ACC112 (cell line): ENCODE data around the gene VAMP1.

Experiments
- H2AFZ ChIP-seq: fragments of 200-600 bp; sonication (generic); one replicate; pipeline ENCODE4 v1.6.0; 2017; ENCODE audit warnings: antibody characterized with exemption, low read length; ENCODE audit not compliant: unreplicated experiment
- H3K27ac ChIP-seq: fragments of 200-600 bp; sonication (generic); 2 replicates; pipeline ENCODE4 v1.5.1; 2014; ENCODE audit warnings: low read depth, mild to moderate bottlenecking, antibody characterized with exemption, low read length, moderate library complexity
- H3K27me3 ChIP-seq: fragments of 200-600 bp; sonication (generic); 2 replicates; pipeline ENCODE4 v1.6.1; 2014; ENCODE audit warnings: mild to moderate bottlenecking, antibody characterized with exemption, low read length, moderate library complexity, mixed read lengths; ENCODE audit not compliant: insufficient read depth
- H3K36me3 ChIP-seq: fragments of 200-600 bp; sonication (generic); 2 replicates; pipeline ENCODE4 v1.6.1; 2016; ENCODE audit warnings: mild to moderate bottlenecking, antibody characterized with exemption, low read length, moderate library complexity, mixed read lengths; ENCODE audit not compliant: insufficient read depth
- H3K4me1 ChIP-seq: fragments of 200-600 bp; sonication (generic); one replicate; pipeline ENCODE4 v1.6.1; 2016; ENCODE audit warnings: low read length, mixed read lengths; ENCODE audit not compliant: insufficient read depth, unreplicated experiment, control insufficient read depth
- H3K4me3 ChIP-seq: fragments of 200-600 bp; sonication (generic); 2 replicates; pipeline ENCODE4 v1.5.1; 2014; ENCODE audit warnings: mild to moderate bottlenecking, low read depth, low read length
- H3K79me2 ChIP-seq: fragments of 200-600 bp; sonication (generic); one replicate; pipeline ENCODE4 v1.6.0; 2016; ENCODE audit warnings: low read length; ENCODE audit not compliant: control insufficient read depth, unreplicated experiment, insufficient read depth

The VAMP1 gene

GRCh38 chr12:6424866-6425265 lies 45.6 kb downstream of the VAMP1 start:
- H3K27me3 ChIP-seq, result no peaks in the 10 kb centered on the region
- no peaks in the 10 kb centered on the region for H3K36me3 ChIP-seq
- H2AFZ ChIP-seq, result no peak overlapping the region
- no peak overlapping the region for H3K4me3 ChIP-seq
- H3K27ac ChIP-seq, result no peak overlapping the region
- peaks cover 11% of the 10 kb centered on the region for H3K4me1 ChIP-seq
- no peaks in the 10 kb centered on the region for H3K79me2 ChIP-seq

DNA sequence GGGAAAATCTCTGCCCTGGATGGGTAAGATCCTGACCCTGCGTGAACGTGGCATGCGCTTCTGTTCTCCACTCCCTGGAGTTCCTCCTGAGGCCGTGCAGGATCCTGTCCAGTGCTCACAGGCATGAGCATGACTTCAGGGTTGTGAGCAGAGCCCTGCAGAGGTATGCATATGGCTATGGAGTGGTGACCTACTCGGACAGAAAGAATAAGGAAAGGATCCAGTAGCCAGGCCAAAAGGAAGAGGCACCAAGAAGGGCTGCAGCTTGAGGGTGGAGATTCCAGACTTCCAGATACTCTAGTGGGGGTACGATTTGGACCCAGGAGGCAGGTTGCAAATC lies 46.5 kb downstream of the VAMP1 start:
- no peak overlapping the region for H3K27ac ChIP-seq
- no peaks in the 10 kb centered on the region for H3K27me3 ChIP-seq
- peaks cover 7% of the 10 kb centered on the region for H3K4me1 ChIP-seq
- no peaks in the 10 kb centered on the region for H3K36me3 ChIP-seq
- H3K79me2 ChIP-seq, result no peaks in the 10 kb centered on the region
- H2AFZ ChIP-seq, result no peak overlapping the region
- no peak overlapping the region for H3K4me3 ChIP-seq

- Histone ChIP-seq H2AFZ (no peak overlapping the region), H3K36me3 (no peaks in the 10 kb centered on the region), H3K27ac (no peak overlapping the region), H3K27me3 (no peaks in the 10 kb centered on the region), H3K4me3 (no peak overlapping the region), H3K4me1 (peaks cover 7% of the 10 kb centered on the region), H3K79me2 (no peaks in the 10 kb centered on the region)
Observed at GRCh38 chr12:6423267-6424007, 47.0 kb downstream of the VAMP1 start.

- H3K27ac ChIP-seq, result no peak overlapping the region
- no peaks in the 10 kb centered on the region for H3K36me3 ChIP-seq
- no peak overlapping the region for H3K4me3 ChIP-seq
- no peaks in the 10 kb centered on the region for H3K79me2 ChIP-seq
- no peaks in the 10 kb centered on the region for H3K27me3 ChIP-seq
- H2AFZ ChIP-seq, result no peak overlapping the region
- H3K4me1 ChIP-seq, result peaks cover 7% of the 10 kb centered on the region
Observed at GRCh38 chr12:6420364-6420763, 50.1 kb downstream of the VAMP1 start.

DNA sequence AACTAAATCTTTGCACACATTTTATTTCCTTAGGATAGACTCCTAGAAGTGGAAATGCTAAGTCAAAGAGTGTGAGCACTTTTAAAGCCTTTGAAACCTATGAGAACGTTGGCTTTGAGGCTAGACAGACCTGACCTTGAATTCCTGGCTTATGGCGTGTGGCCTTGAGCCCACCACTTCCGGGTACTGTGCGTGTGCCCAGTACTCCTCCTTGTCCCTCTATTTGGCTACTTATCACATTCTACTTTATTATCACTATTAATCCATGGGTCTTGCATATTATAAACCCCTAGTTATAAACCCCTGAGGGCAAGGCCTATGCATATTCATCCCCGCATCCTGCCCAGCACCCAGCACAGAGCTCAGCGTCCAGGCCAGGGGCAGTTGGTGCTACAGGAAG lies 51.7 kb downstream of the VAMP1 start:
- Histone ChIP-seq H3K4me1 (peaks cover 5% of the 10 kb centered on the region), H2AFZ (no peak overlapping the region), H3K79me2 (no peaks in the 10 kb centered on the region), H3K27ac (no peak overlapping the region), H3K4me3 (no peak overlapping the region), H3K36me3 (peaks cover 5% of the 10 kb centered on the region; the same call in 1 of the 2 replicates), H3K27me3 (no peaks in the 10 kb centered on the region)

DNA sequence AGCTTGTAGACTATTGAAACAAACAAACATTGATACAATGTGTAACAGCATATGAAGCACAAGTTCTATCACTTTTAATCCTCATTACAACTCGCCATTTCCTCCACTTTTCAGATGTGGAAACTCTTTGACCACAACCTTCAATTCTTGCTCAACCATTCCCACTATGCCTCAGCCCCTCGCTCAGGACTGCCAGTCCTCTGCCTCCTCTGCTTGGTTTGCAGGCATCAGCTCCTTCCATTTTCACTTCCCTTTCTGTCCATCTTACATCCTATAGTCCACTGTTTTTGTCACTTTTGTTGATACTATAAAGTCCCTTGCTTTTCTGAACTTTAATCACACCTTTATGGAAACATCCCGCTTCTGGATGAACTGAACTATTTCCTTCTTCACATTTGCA lies 53.9 kb downstream of the VAMP1 start:
- Histone ChIP-seq H3K4me3 (no peak overlapping the region), H3K27me3 (no peaks in the 10 kb centered on the region), H3K27ac (no peak overlapping the region), H3K4me1 (peaks cover 4% of the 10 kb centered on the region), H2AFZ (no peak overlapping the region), H3K36me3 (peaks cover 8% of the 10 kb centered on the region; the same call in 1 of the 2 replicates), H3K79me2 (no peaks in the 10 kb centered on the region)
